HEK293T (cell line): Measurements from ENCODE around the gene MKX.

Experiments
- CTCF ChIA-PET: fragments of 350-600 bp; formaldehyde crosslinking; extraction: SDS; loops from one replicate; lab custom pipeline; 2021; ENCODE audit warnings: antibody characterized with exemption, inconsistent platforms; lab: Yijun Ruan, JAX
- POLR2A ChIA-PET: fragments of 350-600 bp; formaldehyde crosslinking; extraction: SDS; loops from one replicate; lab custom pipeline; 2020; ENCODE audit warnings: antibody characterized with exemption, inconsistent platforms; lab: Yijun Ruan, JAX
- DNase-seq: peaks from one replicate; pipeline ENCODE4 v3.0.0; 2012; ENCODE audit warnings: mixed read lengths; ENCODE audit errors: extremely low spot score
- ARNT ChIP-seq: fragments of 450-650 bp; IDR thresholded peaks from 2 replicates; pipeline ENCODE4 v1.6.1; 2017; ENCODE audit warnings: mild to moderate bottlenecking
- BHLHE40 ChIP-seq: fragments of 450-650 bp; IDR thresholded peaks from 2 replicates; pipeline ENCODE4 v1.6.1; 2016; ENCODE audit warnings: mild to moderate bottlenecking, moderate library complexity, borderline replicate concordance
- CTBP1 ChIP-seq: fragments of 450-650 bp; IDR thresholded peaks from 2 replicates; pipeline ENCODE4 v1.6.1; 2016; ENCODE audit warnings: borderline replicate concordance
- ELF4 ChIP-seq: fragments of 450-650 bp; IDR thresholded peaks from 2 replicates; pipeline ENCODE4 v1.6.1; 2017; ENCODE audit warnings: antibody characterized with exemption
- FOXA1 ChIP-seq: fragments of 450-650 bp; IDR thresholded peaks from 2 replicates; pipeline ENCODE4 v1.6.1; 2016; ENCODE audit warnings: mild to moderate bottlenecking
- FOXK2 ChIP-seq: fragments of 450-650 bp; IDR thresholded peaks from 2 replicates; pipeline ENCODE4 v1.6.1; 2016; ENCODE audit warnings: mild to moderate bottlenecking
- FOXM1 ChIP-seq: fragments of 450-650 bp; IDR thresholded peaks from 2 replicates; pipeline ENCODE4 v1.6.1; 2017; ENCODE audit warnings: mild to moderate bottlenecking, borderline replicate concordance
- HDGF ChIP-seq: fragments of 450-650 bp; IDR thresholded peaks from 2 replicates; pipeline ENCODE4 v1.6.1; 2017; ENCODE audit warnings: antibody characterized with exemption, borderline replicate concordance
- L3MBTL2 ChIP-seq: fragments of 450-650 bp; conservative IDR thresholded peaks from 2 replicates; pipeline ENCODE4 v1.6.1; 2016; ENCODE audit warnings: mild to moderate bottlenecking
- LEF1 ChIP-seq: fragments of 450-650 bp; IDR thresholded peaks from 2 replicates; pipeline ENCODE4 v1.6.1; 2017; ENCODE audit warnings: mild to moderate bottlenecking, borderline replicate concordance
- NFRKB ChIP-seq: fragments of 450-650 bp; IDR thresholded peaks from 2 replicates; pipeline ENCODE4 v1.6.1; 2016; ENCODE audit warnings: mild to moderate bottlenecking, moderate library complexity
- SP1 ChIP-seq: fragments of 450-650 bp; IDR thresholded peaks from 2 replicates; pipeline ENCODE4 v1.6.1; 2017
- SUZ12 ChIP-seq: fragments of 450-650 bp; IDR thresholded peaks from 2 replicates; pipeline ENCODE4 v1.6.1; 2016; ENCODE audit warnings: mild to moderate bottlenecking
- TARDBP ChIP-seq: fragments of 450-650 bp; IDR thresholded peaks from 2 replicates; pipeline ENCODE4 v1.6.1; 2016
- ZNF384 ChIP-seq: fragments of 450-650 bp; IDR thresholded peaks from 2 replicates; pipeline ENCODE4 v1.6.1; 2016
- TF ChIP-seq, protein P1 (sequence below): fragments of 450-650 bp; IDR thresholded peaks from 2 replicates; pipeline ENCODE4 v1.6.1; 2016

The MKX gene

DNA sequence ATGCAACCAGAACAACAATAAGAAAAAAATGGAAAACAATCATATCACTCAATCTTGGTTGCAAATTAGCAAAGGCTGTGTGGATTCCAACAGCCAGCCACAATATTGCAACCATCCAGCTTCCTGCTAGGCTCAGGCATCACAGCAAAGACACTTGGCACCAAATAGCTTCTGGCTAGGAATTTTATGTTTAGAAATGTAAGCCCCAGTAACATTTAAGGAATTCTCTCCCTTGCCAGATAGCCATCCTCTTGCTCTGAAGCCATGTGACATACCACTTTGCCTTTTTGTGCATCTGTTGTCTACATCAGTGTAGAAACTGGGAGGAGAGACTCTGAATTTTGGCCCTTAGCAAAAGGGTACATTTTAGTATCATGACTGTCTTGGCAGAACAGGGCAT, 22.2 kb downstream of the MKX start:
- TF ChIP-seq ELF4: no peak
- no peak for TF ChIP-seq FOXM1
- TF ChIP-seq FOXK2: no peak
- TF ChIP-seq HDGF: no peak
- no peak for TF ChIP-seq SP1
- TF ChIP-seq BHLHE40: no peak
- TF ChIP-seq ARNT: no peak
- no peak for TF ChIP-seq SUZ12
- no peak for TF ChIP-seq TARDBP
- no peak for TF ChIP-seq ZNF384
- TF ChIP-seq NFRKB: no peak
- TF ChIP-seq FOXA1: no peak
- no peak for TF ChIP-seq L3MBTL2
- TF ChIP-seq CTBP1: no peak
- no peak for TF ChIP-seq LEF1
- TF ChIP-seq, protein P1, sequence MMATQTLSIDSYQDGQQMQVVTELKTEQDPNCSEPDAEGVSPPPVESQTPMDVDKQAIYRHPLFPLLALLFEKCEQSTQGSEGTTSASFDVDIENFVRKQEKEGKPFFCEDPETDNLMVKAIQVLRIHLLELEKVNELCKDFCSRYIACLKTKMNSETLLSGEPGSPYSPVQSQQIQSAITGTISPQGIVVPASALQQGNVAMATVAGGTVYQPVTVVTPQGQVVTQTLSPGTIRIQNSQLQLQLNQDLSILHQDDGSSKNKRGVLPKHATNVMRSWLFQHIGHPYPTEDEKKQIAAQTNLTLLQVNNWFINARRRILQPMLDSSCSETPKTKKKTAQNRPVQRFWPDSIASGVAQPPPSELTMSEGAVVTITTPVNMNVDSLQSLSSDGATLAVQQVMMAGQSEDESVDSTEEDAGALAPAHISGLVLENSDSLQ: no peak
- CTCF ChIA-PET: interaction anchor here (0.6 kb wide), 1 partner anchor 1965 kb away, joined by 3 read pairs; no protein-coding TSS in a partner anchor
- no peak for DNase-seq

DNA sequence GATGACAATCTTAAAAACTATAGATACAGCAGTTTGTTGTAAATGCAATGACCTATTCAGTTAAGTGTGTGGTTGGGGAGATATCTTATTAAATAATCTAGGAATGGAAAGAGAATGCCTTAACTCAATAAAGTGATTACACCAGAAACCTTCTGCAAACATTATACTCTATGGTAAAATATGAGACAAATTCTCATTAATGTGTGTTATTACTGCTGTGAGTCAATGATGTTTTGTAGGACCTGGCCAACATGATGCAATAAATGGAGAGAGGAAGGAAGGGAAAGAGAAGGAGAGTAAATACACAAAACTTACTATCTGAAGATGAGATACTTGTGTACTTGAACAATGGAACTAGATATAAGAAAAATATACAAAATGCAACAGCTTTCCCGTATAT, 25.1 kb downstream of the MKX start:
- CTCF ChIA-PET: no interaction called here
- TF ChIP-seq HDGF (no peak), SP1 (no peak), ZNF384 (no peak), FOXA1 (no peak), FOXK2 (no peak), ELF4 (no peak), L3MBTL2 (no peak), CTBP1 (no peak), TARDBP (no peak), SUZ12 (no peak), NFRKB (no peak), ARNT (no peak)
- TF ChIP-seq, protein P1: no peak
- POLR2A ChIA-PET: no interaction called here
- no peak for DNase-seq

More for the DNA sequence above, 22.2 kb downstream of the MKX start:
- POLR2A ChIA-PET: no interaction called here

DNA sequence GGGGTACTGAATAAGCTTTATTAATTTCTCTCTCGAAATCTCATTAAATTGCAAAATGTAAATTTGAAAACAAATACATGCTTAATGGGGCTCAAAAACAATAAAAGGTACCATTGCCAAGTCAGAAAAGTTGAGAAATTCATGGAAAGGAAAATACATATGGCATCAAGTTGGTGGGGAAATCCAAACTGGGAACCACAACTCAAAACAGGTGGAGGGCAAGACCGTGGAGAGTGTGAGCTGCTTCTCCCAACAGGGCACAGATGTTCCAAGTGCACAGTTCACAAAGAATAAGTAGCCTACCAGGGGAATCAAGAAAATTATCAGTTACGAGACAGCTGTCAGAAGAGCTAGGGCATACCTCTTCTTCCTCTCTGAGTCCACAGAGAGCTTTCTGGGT, 26.6 kb downstream of the MKX start:
- POLR2A ChIA-PET: no interaction called here
- no peak for TF ChIP-seq SP1
- no peak for TF ChIP-seq BHLHE40
- TF ChIP-seq FOXK2: no peak
- TF ChIP-seq HDGF: no peak
- no peak for TF ChIP-seq LEF1
- TF ChIP-seq FOXA1: no peak
- CTCF ChIA-PET: no interaction called here
- no peak for DNase-seq

DNA sequence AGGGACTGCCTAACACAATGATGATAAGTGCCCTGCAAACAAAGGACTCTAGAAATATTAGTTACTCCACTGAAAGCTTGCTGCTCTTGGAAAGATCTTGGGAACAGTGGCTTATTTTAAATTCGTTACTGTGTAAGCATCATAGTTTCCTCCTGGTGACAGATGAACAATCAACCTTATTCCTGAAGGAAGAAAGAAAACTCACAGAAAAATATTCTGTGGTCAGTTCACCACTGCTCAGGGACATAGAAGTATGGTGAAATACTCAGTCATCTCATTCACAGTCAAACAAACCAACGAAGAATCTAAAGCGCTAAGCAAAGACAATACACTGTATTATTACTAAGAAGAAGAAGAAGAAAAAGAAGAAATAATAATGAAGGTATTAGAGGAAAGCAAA, 27.8 kb downstream of the MKX start:
- DNase-seq: no peak
- CTCF ChIA-PET: no interaction called here
- TF ChIP-seq TARDBP (no peak), ELF4 (no peak)
- POLR2A ChIA-PET: no interaction called here

DNA sequence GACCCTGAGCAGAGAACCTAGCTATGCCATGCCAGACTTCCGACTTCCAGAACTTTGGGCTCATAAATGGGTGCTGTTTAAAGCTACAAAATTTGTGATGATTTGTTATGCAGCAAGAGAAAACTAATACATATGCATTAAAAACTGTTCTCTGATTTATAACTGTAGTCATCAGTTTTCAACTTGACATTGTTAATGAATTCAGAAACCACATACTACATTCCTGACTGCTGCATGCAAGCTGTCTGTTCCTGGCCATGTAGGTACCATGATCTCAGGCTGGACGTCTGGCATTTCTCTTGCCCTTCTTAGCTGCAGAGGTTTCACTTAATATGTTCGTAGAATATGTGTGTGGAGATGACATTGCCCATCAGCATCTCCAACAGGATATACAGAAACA, 28.4 kb downstream of the MKX start:
- TF ChIP-seq, protein P1: no peak
- TF ChIP-seq CTBP1 (no peak), BHLHE40 (no peak), FOXA1 (no peak), L3MBTL2 (no peak), FOXK2 (no peak), ELF4 (no peak), NFRKB (no peak), ARNT (no peak), TARDBP (no peak), ZNF384 (no peak), HDGF (no peak), FOXM1 (no peak), LEF1 (no peak), SP1 (no peak), SUZ12 (no peak)
- CTCF ChIA-PET: no interaction called here
- POLR2A ChIA-PET: no interaction called here
- no peak for DNase-seq

DNA sequence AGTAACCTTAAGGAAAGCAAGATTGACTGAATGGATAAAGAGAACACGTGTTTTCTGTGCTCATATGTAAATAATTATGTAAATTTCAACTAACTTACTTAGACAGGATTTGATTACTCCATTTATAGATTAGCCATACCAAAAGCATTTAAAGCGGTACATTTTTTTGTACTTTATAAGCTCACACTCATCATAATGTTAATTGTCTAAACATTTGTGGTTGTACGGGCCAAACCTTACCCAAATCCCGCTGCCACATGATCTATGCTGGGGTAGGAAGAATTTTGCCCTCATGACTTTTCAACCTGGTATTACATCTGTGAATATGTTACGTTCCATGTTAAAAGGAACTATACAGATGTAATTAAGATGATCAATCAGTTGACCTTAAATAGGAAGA, 29.1 kb downstream of the MKX start:
- TF ChIP-seq BHLHE40 (no peak), ELF4 (no peak), HDGF (no peak), ZNF384 (no peak), CTBP1 (no peak), FOXK2 (no peak)
- ChIA-PET POLR2A (no interaction called here), CTCF (no interaction called here)
- DNase-seq: no peak

DNA sequence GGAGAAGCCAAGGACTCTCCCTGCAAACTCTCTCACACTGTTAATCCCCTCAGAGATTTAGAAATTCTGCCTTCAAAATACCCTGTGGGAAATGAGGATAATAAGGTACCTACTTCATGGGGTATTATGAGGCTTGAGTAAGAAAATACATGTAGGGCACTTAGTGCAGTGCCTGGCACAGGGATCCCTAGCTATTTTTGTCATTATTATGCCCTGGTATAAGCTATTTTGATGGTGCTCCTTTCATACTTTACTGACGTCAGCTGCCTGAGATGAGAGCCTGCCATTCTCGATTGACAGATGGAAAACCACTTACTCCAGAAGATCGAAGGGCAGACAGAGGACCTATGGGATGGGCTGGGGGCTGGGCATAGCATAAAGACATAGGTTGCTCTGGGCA, 30.1 kb downstream of the MKX start:
- CTCF ChIA-PET: no interaction called here
- POLR2A ChIA-PET: no interaction called here
- no peak for DNase-seq
- TF ChIP-seq SUZ12: no peak
- TF ChIP-seq BHLHE40: no peak
- no peak for TF ChIP-seq L3MBTL2
- TF ChIP-seq ARNT: no peak
- no peak for TF ChIP-seq ZNF384
- no peak for TF ChIP-seq SP1
- no peak for TF ChIP-seq CTBP1
- no peak for TF ChIP-seq LEF1
